HCT116 (cell line): ENCODE results near the gene KRTAP4-1.

Source experiments
- CBX3 ChIP-seq: IDR thresholded peaks from 2 replicates; pipeline ENCODE4 v1.6.1; 2012; ENCODE audit warnings: low read depth
- CEBPB ChIP-seq: IDR thresholded peaks from 2 replicates; pipeline ENCODE4 v1.6.1; 2012; ENCODE audit warnings: low read depth
- CTCF ChIP-seq, 3 experiments: fragments of 200-600 bp in 1 of 3; sonication (generic) in 1 of 3; IDR thresholded peaks in 2 of 3; conservative IDR thresholded peaks in 1 of 3; 2 replicates each; pipeline ENCODE4 v1.5.1; 2012 to 2017; ENCODE audit warnings: low read depth in 2 of 3, low read length in 2 of 3, antibody characterized with exemption in 1 of 3, borderline replicate concordance in 1 of 3, control low read depth in 1 of 3, mild to moderate bottlenecking in 1 of 3, mixed read lengths in 1 of 3, mixed run types in 1 of 3, moderate library complexity in 1 of 3; ENCODE audit not compliant: insufficient read depth in 1 of 3
- EZH2 ChIP-seq: fragments of 200-600 bp; sonication (generic); IDR thresholded peaks from 2 replicates; pipeline ENCODE4 v1.6.1; 2017; ENCODE audit warnings: antibody characterized with exemption, mixed run types
- EZH2phosphoT487 ChIP-seq: fragments of 200-600 bp; IDR thresholded peaks from 2 replicates; pipeline ENCODE4 v1.6.1; 2018; ENCODE audit warnings: antibody characterized with exemption, borderline replicate concordance
- JUND ChIP-seq: IDR thresholded peaks from 2 replicates; pipeline ENCODE4 v1.6.1; 2012
- MAX ChIP-seq: IDR thresholded peaks from 2 replicates; pipeline ENCODE4 v1.6.1; 2012
- POLR2A ChIP-seq: IDR thresholded peaks from 2 replicates; pipeline ENCODE4 v1.7.0; 2011; ENCODE audit warnings: borderline replicate concordance; ENCODE audit not compliant: insufficient read depth, insufficient read length; ENCODE audit errors: extremely low read depth
- POLR2AphosphoS5 ChIP-seq: IDR thresholded peaks from 2 replicates; pipeline ENCODE4 v1.6.1; 2011; ENCODE audit warnings: mild to moderate bottlenecking, low read depth, low read length, moderate library complexity
- RAD21 ChIP-seq: IDR thresholded peaks from 2 replicates; pipeline ENCODE4 v1.6.1; 2012; ENCODE audit warnings: low read depth, mild to moderate bottlenecking
- REST ChIP-seq: IDR thresholded peaks from 2 replicates; pipeline ENCODE4 v1.6.1; 2012; ENCODE audit warnings: low read depth
- SP1 ChIP-seq: IDR thresholded peaks from 2 replicates; pipeline ENCODE4 v1.6.1; 2012; ENCODE audit warnings: low read depth
- TCF7L2 ChIP-seq: IDR thresholded peaks from 2 replicates; pipeline ENCODE4 v1.7.0; 2011; ENCODE audit warnings: borderline replicate concordance, inconsistent platforms; ENCODE audit not compliant: insufficient read depth, insufficient read length; ENCODE audit errors: extremely low read depth
- ZNF274 ChIP-seq: fragments of 200-500 bp; sonication (Bioruptor generic); IDR thresholded peaks from 2 replicates; pipeline ENCODE4 v1.6.1; 2014; ENCODE audit warnings: mild to moderate bottlenecking, low read depth, low read length, inconsistent platforms

- TF ChIP-seq CTCF (IDR thresholded peaks at IDR 0.05 in 2 of 3, conservative IDR thresholded peaks at IDR 0.05 in 1 of 3; ENCODE audit: borderline replicate concordance in 1 of 3, insufficient read depth in 1 of 3, low read depth in 2 of 3, low read length in 2 of 3) = no peak
- TF ChIP-seq EZH2phosphoT487 = no peak
- no peak for TF ChIP-seq CEBPB
- TF ChIP-seq POLR2A = no peak
- TF ChIP-seq MAX = no peak
- TF ChIP-seq EZH2 = no peak
- TF ChIP-seq CBX3 = no peak
- TF ChIP-seq ZNF274 = no peak
- TF ChIP-seq JUND = no peak
- no peak for TF ChIP-seq RAD21
- TF ChIP-seq POLR2AphosphoS5 = no peak
- TF ChIP-seq REST = no peak
- no peak for TF ChIP-seq SP1
- no peak for TF ChIP-seq TCF7L2
Measured at GRCh38 chr17:41145261-41145660, 39.5 kb downstream of the KRTAP4-1 start.
